Skeletal muscle satellite cell (primary cell): ENCODE measurements around the gene CDH23. TPM values are rescaled to one million over a fixed set of nuclear protein-coding genes. Genes with fewer than 3 reads are reported as not detected.

Experiments used
- H3K27me3 ChIP-seq: 2 replicates; pipeline ENCODE4 v1.7.0; 2013; ENCODE audit warnings: low read length; ENCODE audit not compliant: control insufficient read depth, insufficient read depth
- H3K36me3 ChIP-seq: 2 replicates; pipeline ENCODE4 v1.7.0; 2013; ENCODE audit warnings: mild to moderate bottlenecking, control low read depth, low read length; ENCODE audit not compliant: insufficient read depth
- H3K4me1 ChIP-seq: 2 replicates; pipeline ENCODE4 v1.7.0; 2013; ENCODE audit warnings: low read length; ENCODE audit not compliant: control insufficient read depth, insufficient read depth
- H3K4me2 ChIP-seq: 2 replicates; pipeline ENCODE4 v1.7.0; 2013; ENCODE audit warnings: mild to moderate bottlenecking, low read length
- H3K4me3 ChIP-seq: 2 replicates; pipeline ENCODE4 v1.7.0; 2013; ENCODE audit warnings: low read length
- H3K9ac ChIP-seq: 2 replicates; pipeline ENCODE4 v1.7.0; 2013; ENCODE audit warnings: mild to moderate bottlenecking, low read depth, low read length, moderate library complexity
- H3K9me3 ChIP-seq: replicated peaks from 2 replicates; pipeline ENCODE4 v1.7.0; 2013; ENCODE audit warnings: mild to moderate bottlenecking, control low read depth, low read length
- small RNA-seq: library from RNA; depleted of rRNA; stranded (forward); fragments of <200 nt; gene quantifications from one replicate; pipeline ENCODE3, GENCODE V24; 2012

CDH23 gene

GRCh38 chr10:71860243-71861029 is 463.7 kb downstream of the CDH23 start:
- peak overlapping the region; percentile 73 for H3K9ac ChIP-seq
- H3K4me3 ChIP-seq, result peak overlapping the region; percentile 1

GRCh38 chr10:71863203-71863602 is 466.5 kb downstream of the CDH23 start:
- H3K4me1 ChIP-seq, result peaks cover 33% of the 10 kb centered on the region
- no peaks in the 10 kb centered on the region for H3K36me3 ChIP-seq
- no peak overlapping the region for H3K4me3 ChIP-seq
- H3K9ac ChIP-seq, result no peak overlapping the region
- H3K9me3 ChIP-seq, result no peaks in the 10 kb centered on the region
- H3K4me2 ChIP-seq, result no peak overlapping the region
- H3K27me3 ChIP-seq, result no peaks in the 10 kb centered on the region

More at GRCh38 chr10:71860243-71861029, 463.7 kb downstream of the CDH23 start:
- no peaks in the 10 kb centered on the region for H3K27me3 ChIP-seq
- H3K9me3 ChIP-seq, result no peaks in the 10 kb centered on the region
- no peaks in the 10 kb centered on the region for H3K36me3 ChIP-seq
- peak overlapping the region; percentile 58 for H3K4me2 ChIP-seq
- H3K4me1 ChIP-seq, result peaks cover 23% of the 10 kb centered on the region

GRCh38 chr10:71864911-71865361 is 468.2 kb downstream of the CDH23 start:
- H3K4me2 ChIP-seq, result no peak overlapping the region
- H3K9me3 ChIP-seq, result no peaks in the 10 kb centered on the region
- peaks cover 32% of the 10 kb centered on the region for H3K4me1 ChIP-seq
- no peak overlapping the region for H3K4me3 ChIP-seq
- H3K36me3 ChIP-seq, result no peaks in the 10 kb centered on the region
- H3K9ac ChIP-seq, result no peak overlapping the region
- H3K27me3 ChIP-seq, result no peaks in the 10 kb centered on the region

Small RNA genes lying within 50 kb of the gene (small RNA-seq; reads per million reads assigned to genes)
- gene MIR7152 (not detected), gene RNU7-38P (not detected)
